Caki2 (cell line): ENCODE measurements around the gene MMP17. TPM values are rescaled to one million over a fixed set of nuclear protein-coding genes. Genes with fewer than 3 reads are reported as not detected.

Experiments used
- DNase-seq: peaks from one replicate; pipeline ENCODE4 v3.0.0-alpha.2; 2015; ENCODE audit warnings: low read depth
- in situ Hi-C: cut with HindIII; loops from 2 replicates; pipeline ENCODE4 v1.10.0; 2016; ENCODE audit warnings: low sequenced_read_pairs, low pct_unique_long_range_greater_than_20kb, mixed read lengths
- total RNA-seq: library from RNA; depleted of rRNA; stranded (reverse); fragments of >200 nt; shearing (Covaris generic); gene quantifications from 2 replicates; pipeline ENCODE4 v1.2.3, GENCODE V29; 2014; ENCODE audit warnings: low replicate concordance; rRNA removed

The MMP17 gene
- total RNA-seq, 1 experiment from 2014 or later: 1.0 TPM

GRCh38 chr12:131896811-131897270, 68.6 kb downstream of the MMP17 start:
- in situ Hi-C loops: no loop called here
- DNase-seq: no peak

- DNase-seq: no peak
- in situ Hi-C loops: no loop called here
Observed at GRCh38 chr12:131897276-131897675, 69.1 kb downstream of the MMP17 start.

- in situ Hi-C loops: no loop called here
- DNase-seq: no peak
Observed at GRCh38 chr12:131897875-131898274, 69.7 kb downstream of the MMP17 start.

- in situ Hi-C loops: no loop called here
- DNase-seq: no peak
Observed at GRCh38 chr12:131900397-131900796, 72.2 kb downstream of the MMP17 start.

Other genes with a start within 250 kb of the MMP17 start
- gene SFSWAP, start 117.3 kb upstream of the MMP17 start, total RNA-seq: 17.4 and 18.1 TPM in 2 replicates
- 3.7 and 7.4 TPM in 2 replicates for gene ULK1, start 66.2 kb downstream of the MMP17 start, total RNA-seq
- 32.3 and 36.4 TPM in 2 replicates for gene PUS1, start 100.9 kb downstream of the MMP17 start, total RNA-seq
- 3.2 and 3.9 TPM in 2 replicates for gene EP400, start 121.5 kb downstream of the MMP17 start, total RNA-seq